Measurements from ENCODE around the gene TDP2.

DNA sequence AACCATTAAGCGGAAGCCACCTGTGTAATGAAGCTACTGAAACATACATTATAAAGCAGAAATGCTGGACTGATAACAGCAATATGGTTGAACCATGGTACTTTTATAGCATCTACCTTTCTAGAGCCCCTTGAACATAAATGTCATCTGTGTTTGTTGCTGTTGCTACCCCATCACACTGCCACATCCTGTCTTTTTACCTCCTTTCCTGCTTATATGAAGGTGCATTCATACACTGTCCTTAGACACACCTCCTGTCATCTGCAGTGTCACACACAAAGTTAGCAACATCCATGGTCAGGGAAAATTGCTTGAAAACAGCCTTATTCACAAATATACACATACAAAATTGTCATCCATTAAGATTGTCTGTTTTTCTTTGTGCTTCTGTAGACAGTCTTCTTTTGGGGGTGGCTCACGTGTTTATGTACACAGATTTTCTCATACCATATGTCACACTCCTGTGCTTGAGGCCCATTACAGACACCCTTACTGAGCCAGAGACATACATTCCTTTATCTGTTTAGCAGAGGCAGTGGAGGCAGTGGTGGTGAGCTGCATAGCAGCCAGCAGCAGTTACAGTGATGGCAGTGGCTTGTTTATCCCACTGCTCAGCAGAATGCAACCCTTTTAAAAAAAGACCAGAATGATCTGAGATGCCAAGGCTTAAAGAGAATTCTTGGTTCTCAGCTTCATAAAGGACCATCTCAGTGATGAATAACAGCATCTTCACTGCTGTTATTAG, 26.3 kb upstream of the TDP2 start:
- TF ChIP-seq GATA2 (IDR thresholded peaks at IDR 0.05; ENCODE audit: low read depth, low read length), result no peak
- no peak for TF ChIP-seq GATA3 (IDR thresholded peaks at IDR 0.05; ENCODE audit: low read depth, low read length)
